H9 (cell line): ENCODE measurements around the gene STAMBPL1. TPM values are rescaled to one million over a fixed set of nuclear protein-coding genes. Genes with fewer than 3 reads are reported as not detected.

Experiments
- DNase-seq: peaks from one replicate; pipeline ENCODE4 v3.0.0-alpha.2; 2017
- H2AFZ ChIP-seq: one replicate; pipeline ENCODE4 v1.6.1; 2013; ENCODE audit warnings: mild to moderate bottlenecking, low read length, control low read depth, moderate library complexity
- H2AK5ac ChIP-seq: 2 replicates; pipeline ENCODE4 v1.6.1; 2013; ENCODE audit warnings: low read length, control low read depth, mixed read lengths; ENCODE audit not compliant: insufficient read length
- H2BK120ac ChIP-seq: one replicate; pipeline ENCODE4 v1.6.1; 2013; ENCODE audit warnings: low read depth, mild to moderate bottlenecking, low read length, control low read depth, inconsistent platforms; ENCODE audit not compliant: poor library complexity, severe bottlenecking
- H2BK12ac ChIP-seq: 2 replicates; pipeline ENCODE4 v1.6.1; 2013; ENCODE audit warnings: low read length, control low read depth, mixed read lengths, low read depth; ENCODE audit not compliant: insufficient read length
- H2BK15ac ChIP-seq: 2 replicates; pipeline ENCODE4 v1.6.1; 2013; ENCODE audit warnings: low read depth, low read length, control low read depth
- H2BK20ac ChIP-seq: one replicate; pipeline ENCODE4 v1.6.1; 2013; ENCODE audit warnings: low read depth, mild to moderate bottlenecking, low read length, control low read depth, inconsistent platforms; ENCODE audit not compliant: poor library complexity, severe bottlenecking
- H2BK5ac ChIP-seq: 2 replicates; pipeline ENCODE4 v1.6.1; 2013; ENCODE audit warnings: low read length, control low read depth, mixed read lengths; ENCODE audit not compliant: insufficient read length
- H3K14ac ChIP-seq: 2 replicates; pipeline ENCODE4 v1.6.1; 2013; ENCODE audit warnings: low read length, control low read depth; ENCODE audit not compliant: insufficient read depth
- H3K18ac ChIP-seq: 2 replicates; pipeline ENCODE4 v1.6.1; 2013; ENCODE audit warnings: low read depth, mild to moderate bottlenecking, mixed read lengths, low read length, control low read depth; ENCODE audit not compliant: insufficient read length
- H3K23ac ChIP-seq: 2 replicates; pipeline ENCODE4 v1.6.1; 2013; ENCODE audit warnings: low read length, control low read depth, mixed read lengths, low read depth; ENCODE audit not compliant: insufficient read length
- H3K23me2 ChIP-seq: 2 replicates; pipeline ENCODE4 v1.6.1; 2013; ENCODE audit warnings: low read depth, mild to moderate bottlenecking, mixed read lengths, low read length, control low read depth; ENCODE audit not compliant: insufficient read length, poor library complexity, severe bottlenecking
- H3K27ac ChIP-seq: 2 replicates; pipeline ENCODE4 v1.5.1; 2013; ENCODE audit warnings: low read length, control low read depth, mixed read lengths, low read depth; ENCODE audit not compliant: insufficient read length
- H3K27me3 ChIP-seq: 2 replicates; pipeline ENCODE4 v1.6.1; 2013; ENCODE audit warnings: low read length, control low read depth, inconsistent platforms; ENCODE audit not compliant: insufficient read depth
- H3K4ac ChIP-seq: 2 replicates; pipeline ENCODE4 v1.6.1; 2013; ENCODE audit warnings: low read depth, mild to moderate bottlenecking, control low read depth, inconsistent platforms, low read length, moderate library complexity
- H3K4me1 ChIP-seq: 2 replicates; pipeline ENCODE4 v1.6.1; 2013; ENCODE audit warnings: low read length, control low read depth, inconsistent platforms; ENCODE audit not compliant: insufficient read depth
- H3K4me2 ChIP-seq: 2 replicates; pipeline ENCODE4 v1.6.1; 2013; ENCODE audit warnings: low read length, control low read depth, mixed read lengths; ENCODE audit not compliant: insufficient read length, insufficient read depth
- H3K56ac ChIP-seq: 2 replicates; pipeline ENCODE4 v1.6.1; 2013; ENCODE audit warnings: low read depth, mild to moderate bottlenecking, mixed read lengths, low read length, control low read depth; ENCODE audit not compliant: insufficient read length
- H3K79me1 ChIP-seq: 2 replicates; pipeline ENCODE4 v1.6.1; 2013; ENCODE audit warnings: low read depth, mild to moderate bottlenecking, moderate library complexity, low read length, control low read depth, inconsistent platforms; ENCODE audit not compliant: insufficient read depth, poor library complexity, severe bottlenecking
- H3K79me2 ChIP-seq: 2 replicates; pipeline ENCODE4 v1.6.1; 2013; ENCODE audit warnings: low read length, control low read depth, inconsistent platforms; ENCODE audit not compliant: insufficient read depth
- H3K9ac ChIP-seq: 2 replicates; pipeline ENCODE4 v1.6.1; 2013; ENCODE audit warnings: low read length, control low read depth, mixed read lengths; ENCODE audit not compliant: insufficient read length; ENCODE audit errors: extremely low read depth
- H3K9me3 ChIP-seq: one replicate; pipeline ENCODE4 v1.6.1; 2013; ENCODE audit warnings: low read depth, low read length, inconsistent platforms; ENCODE audit not compliant: control insufficient read depth
- H3T11ph ChIP-seq: one replicate; pipeline ENCODE4 v1.6.1; 2013; ENCODE audit warnings: mild to moderate bottlenecking, low read length, control low read depth, inconsistent platforms
- H4K20me1 ChIP-seq: one replicate; pipeline ENCODE4 v1.6.1; 2013; ENCODE audit not compliant: control insufficient read depth, insufficient read length, insufficient read depth
- H4K5ac ChIP-seq: 2 replicates; pipeline ENCODE4 v1.6.1; 2013; ENCODE audit warnings: low read depth, mild to moderate bottlenecking, mixed read lengths, low read length, control low read depth; ENCODE audit not compliant: insufficient read length
- H4K8ac ChIP-seq: replicated peaks from 2 replicates; pipeline ENCODE4 v1.6.1; 2013; ENCODE audit warnings: low read length, control low read depth, mixed read lengths, low read depth; ENCODE audit not compliant: insufficient read length
- H4K91ac ChIP-seq: 2 replicates; pipeline ENCODE4 v1.6.1; 2013; ENCODE audit warnings: low read depth, mild to moderate bottlenecking, moderate library complexity, mixed read lengths, low read length, control low read depth; ENCODE audit not compliant: insufficient read length
- H3K27ac Mint-ChIP-seq, 3 experiments: 2 replicates in 2 of 3; 3 replicates in 1 of 3; pipeline ENCODE4 v1.8.0; 2020 to 2021; ENCODE audit warnings: mixed read lengths in 3 of 3, mild to moderate bottlenecking in 1 of 3, moderate library complexity in 1 of 3
- H3K27me3 Mint-ChIP-seq: 2 replicates; pipeline ENCODE4 v1.8.0; 2021; ENCODE audit warnings: low read depth, mild to moderate bottlenecking, moderate library complexity, mixed read lengths
- H3K36me3 Mint-ChIP-seq, 3 experiments: 2 replicates in 2 of 3; 3 replicates in 1 of 3; pipeline ENCODE4 v1.8.0; 2020 to 2021; ENCODE audit warnings: low read depth in 3 of 3, mixed read lengths in 3 of 3; ENCODE audit not compliant: insufficient read depth in 1 of 3
- H3K4me1 Mint-ChIP-seq, 2 experiments: 2 replicates each; pipeline ENCODE4 v1.8.0; 2020; ENCODE audit warnings: mixed read lengths in 2 of 2
- H3K4me3 Mint-ChIP-seq, 2 experiments: 2 replicates in 1 of 2; 3 replicates in 1 of 2; pipeline ENCODE4 v1.8.0; 2020 to 2021; ENCODE audit warnings: mild to moderate bottlenecking in 2 of 2, mixed read lengths in 2 of 2, moderate library complexity in 1 of 2
- H3K9me3 Mint-ChIP-seq, 2 experiments: 2 replicates in 1 of 2; 3 replicates in 1 of 2; pipeline ENCODE4 v1.8.0; 2020; ENCODE audit warnings: mild to moderate bottlenecking in 2 of 2, mixed read lengths in 2 of 2, moderate library complexity in 1 of 2
- WGBS: extraction: QIAGEN DNeasy Blood & Tissue Kit; methylation state at CpG from one replicate; pipeline ENCODE4 v1.1.7; 2013; ENCODE audit warnings: missing lambda C conversion rate, low lambda C conversion rate, mixed read lengths; ENCODE audit not compliant: insufficient read length; ENCODE audit errors: extremely low coverage; 5-methylcytosine and 5-hydroxymethylcytosine counted together
- total RNA-seq: library from RNA; stranded (reverse); gene quantifications from 2 replicates; pipeline ENCODE4 v1.2.1, GENCODE V29; 2021
- TF ChIP-seq, protein P1 (sequence below): fragments of 200-600 bp; sonication (generic); conservative IDR thresholded peaks from 3 replicates; pipeline ENCODE4 v1.8.0; 2021; ENCODE audit warnings: antibody characterized with exemption, mild to moderate bottlenecking

The STAMBPL1 gene
- total RNA-seq, 1 experiment from 2014 or later = 3.2 TPM

DNA sequence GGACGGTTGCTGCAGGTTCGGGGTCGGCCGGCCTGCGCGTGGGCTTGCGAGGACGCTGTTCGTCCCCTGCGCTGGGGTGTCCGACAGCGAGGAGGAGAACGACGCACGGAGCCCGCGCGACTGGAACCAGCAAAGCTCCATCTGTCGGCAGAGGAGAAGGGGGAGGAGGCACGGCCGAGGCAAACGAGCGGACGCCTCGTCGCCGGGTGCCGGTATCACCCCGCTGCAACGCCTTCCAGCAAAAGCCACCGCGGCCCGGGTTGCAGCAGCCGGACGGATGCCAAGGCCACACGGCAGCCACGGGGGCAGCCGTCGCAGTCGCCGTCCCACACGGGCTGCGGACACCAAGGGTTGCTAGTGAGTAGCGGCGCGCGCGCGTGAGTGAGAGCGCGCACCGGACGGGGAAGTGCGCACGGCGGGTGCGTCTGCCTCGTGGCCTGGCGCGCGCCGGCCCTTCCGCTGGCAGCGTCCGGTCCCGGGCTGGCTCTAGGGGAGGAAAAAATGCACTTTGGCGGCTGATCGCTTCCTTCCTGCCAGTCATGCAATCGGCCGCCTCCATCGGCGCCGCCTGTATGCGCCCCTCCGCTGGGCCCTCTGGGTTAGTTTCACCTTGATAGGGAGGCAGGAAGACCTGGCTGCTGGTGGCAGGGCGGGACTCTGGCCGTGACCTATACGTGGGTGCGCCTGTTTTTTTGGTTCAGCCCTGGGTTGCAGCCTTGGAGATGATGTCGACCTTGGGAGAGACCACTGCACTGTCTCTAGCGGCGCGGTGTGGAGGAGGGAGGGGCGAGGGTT, 434 bp downstream of the STAMBPL1 start:
- peaks cover 13 to 27% of the 10 kb centered on the region in 2 experiments for H3K4me1 Mint-ChIP-seq
- Histone ChIP-seq H3K23me2 (peaks cover 11% of the 10 kb centered on the region), H2AFZ (no peak overlapping the region), H3K4ac (no peak overlapping the region), H3K18ac (peak overlapping the region; percentile 36), H3K4me1 (no peaks in the 10 kb centered on the region; the same call in 1 of the 2 replicates), H3K9ac (peak overlapping the region; percentile 9), H3K27ac (no peak overlapping the region), H3K27me3 (no peaks in the 10 kb centered on the region; the same call in 1 of the 2 replicates), H3K56ac (no peak overlapping the region), H2BK12ac (no peak overlapping the region), H2BK120ac (no peak overlapping the region), H2BK5ac (no peak overlapping the region), H2BK20ac (no peak overlapping the region), H4K5ac (no peak overlapping the region), H3T11ph (no peak overlapping the region), H4K91ac (no peak overlapping the region), H3K79me1 (no peaks in the 10 kb centered on the region), H4K8ac (no peak overlapping the region), H2BK15ac (no peak overlapping the region), H4K20me1 (no peaks in the 10 kb centered on the region), H3K23ac (no peak overlapping the region), H3K79me2 (no peaks in the 10 kb centered on the region), H3K4me2 (peak overlapping the region; percentile 89), H3K9me3 (no peaks in the 10 kb centered on the region), H3K14ac (peak overlapping the region; percentile 71), H2AK5ac (no peak overlapping the region)
- H3K9me3 Mint-ChIP-seq = no peaks in the 10 kb centered on the region
- peaks cover 18% of the 10 kb centered on the region for H3K27me3 Mint-ChIP-seq
- TF ChIP-seq, protein P1, sequence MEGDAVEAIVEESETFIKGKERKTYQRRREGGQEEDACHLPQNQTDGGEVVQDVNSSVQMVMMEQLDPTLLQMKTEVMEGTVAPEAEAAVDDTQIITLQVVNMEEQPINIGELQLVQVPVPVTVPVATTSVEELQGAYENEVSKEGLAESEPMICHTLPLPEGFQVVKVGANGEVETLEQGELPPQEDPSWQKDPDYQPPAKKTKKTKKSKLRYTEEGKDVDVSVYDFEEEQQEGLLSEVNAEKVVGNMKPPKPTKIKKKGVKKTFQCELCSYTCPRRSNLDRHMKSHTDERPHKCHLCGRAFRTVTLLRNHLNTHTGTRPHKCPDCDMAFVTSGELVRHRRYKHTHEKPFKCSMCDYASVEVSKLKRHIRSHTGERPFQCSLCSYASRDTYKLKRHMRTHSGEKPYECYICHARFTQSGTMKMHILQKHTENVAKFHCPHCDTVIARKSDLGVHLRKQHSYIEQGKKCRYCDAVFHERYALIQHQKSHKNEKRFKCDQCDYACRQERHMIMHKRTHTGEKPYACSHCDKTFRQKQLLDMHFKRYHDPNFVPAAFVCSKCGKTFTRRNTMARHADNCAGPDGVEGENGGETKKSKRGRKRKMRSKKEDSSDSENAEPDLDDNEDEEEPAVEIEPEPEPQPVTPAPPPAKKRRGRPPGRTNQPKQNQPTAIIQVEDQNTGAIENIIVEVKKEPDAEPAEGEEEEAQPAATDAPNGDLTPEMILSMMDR = peak; percentile 21; the same call in 1 of the 3 replicates
- no peaks in the 10 kb centered on the region for H3K36me3 Mint-ChIP-seq
- peak overlapping the region; percentile 90 to 93 for H3K4me3 Mint-ChIP-seq
- peak overlapping the region in 2 of 3 experiments; percentile 94 to 98; a peak in 4 of 7 replicates for H3K27ac Mint-ChIP-seq
- no CpG with 5 or more reads among the region's 84 CpGs for WGBS
- DNase-seq = peak; percentile 79
